Measurements from ENCODE around the gene TMEM63A.

The TMEM63A gene

DNA sequence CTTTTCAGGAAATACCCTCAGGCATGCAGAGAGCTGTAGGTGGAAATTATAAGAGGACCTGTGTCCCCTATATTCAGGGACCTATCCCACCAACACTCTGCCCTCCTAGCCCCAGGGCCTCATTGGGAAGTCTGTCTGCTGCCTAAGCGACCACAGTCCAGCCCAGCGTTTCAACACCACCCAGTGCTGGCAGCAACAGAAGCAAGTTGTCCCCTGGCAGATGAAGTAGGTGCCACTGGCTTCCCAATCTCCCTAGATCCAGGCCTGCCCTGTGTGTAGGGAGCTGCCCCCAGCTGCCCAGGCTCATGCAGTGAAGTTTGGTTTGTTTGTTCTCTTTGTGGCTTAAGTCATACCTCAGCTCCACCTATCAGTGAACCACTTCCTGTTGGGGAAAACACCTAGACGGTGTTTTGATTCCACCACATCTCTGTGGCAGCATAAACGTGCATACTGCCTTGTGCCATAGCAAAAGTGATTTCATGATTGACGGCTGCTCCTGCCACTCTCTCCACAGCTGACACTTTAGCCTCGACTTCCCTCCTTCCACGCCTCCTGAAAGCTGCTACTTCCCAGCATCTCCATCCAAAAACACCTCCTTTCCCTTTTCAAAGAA, 14.9 kb upstream of the TMEM63A start:
- DNase-seq (ENCODE audit: low read depth), result no peak
- TF ChIP-seq, protein P1, sequence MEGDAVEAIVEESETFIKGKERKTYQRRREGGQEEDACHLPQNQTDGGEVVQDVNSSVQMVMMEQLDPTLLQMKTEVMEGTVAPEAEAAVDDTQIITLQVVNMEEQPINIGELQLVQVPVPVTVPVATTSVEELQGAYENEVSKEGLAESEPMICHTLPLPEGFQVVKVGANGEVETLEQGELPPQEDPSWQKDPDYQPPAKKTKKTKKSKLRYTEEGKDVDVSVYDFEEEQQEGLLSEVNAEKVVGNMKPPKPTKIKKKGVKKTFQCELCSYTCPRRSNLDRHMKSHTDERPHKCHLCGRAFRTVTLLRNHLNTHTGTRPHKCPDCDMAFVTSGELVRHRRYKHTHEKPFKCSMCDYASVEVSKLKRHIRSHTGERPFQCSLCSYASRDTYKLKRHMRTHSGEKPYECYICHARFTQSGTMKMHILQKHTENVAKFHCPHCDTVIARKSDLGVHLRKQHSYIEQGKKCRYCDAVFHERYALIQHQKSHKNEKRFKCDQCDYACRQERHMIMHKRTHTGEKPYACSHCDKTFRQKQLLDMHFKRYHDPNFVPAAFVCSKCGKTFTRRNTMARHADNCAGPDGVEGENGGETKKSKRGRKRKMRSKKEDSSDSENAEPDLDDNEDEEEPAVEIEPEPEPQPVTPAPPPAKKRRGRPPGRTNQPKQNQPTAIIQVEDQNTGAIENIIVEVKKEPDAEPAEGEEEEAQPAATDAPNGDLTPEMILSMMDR (conservative IDR thresholded peaks at IDR 0.05; ENCODE audit: low read length), result no peak

DNA sequence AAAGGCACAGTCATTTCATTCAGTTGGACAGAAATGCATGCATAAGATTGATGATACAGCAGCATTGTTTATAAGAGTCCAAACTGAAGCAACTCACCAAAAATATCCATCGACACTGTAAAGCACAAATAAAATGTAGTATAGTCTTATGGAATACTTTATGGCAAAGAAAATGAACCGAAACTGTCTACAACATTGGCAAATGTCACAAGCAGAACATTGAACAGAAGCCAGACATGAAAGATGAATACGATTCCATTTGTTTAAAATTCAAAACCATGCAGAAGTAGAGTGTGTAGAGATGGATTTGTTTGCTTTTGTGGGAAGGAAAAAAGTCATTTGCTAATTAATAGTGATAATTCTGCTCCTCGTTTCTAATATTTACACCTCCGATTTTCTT, 14.3 kb upstream of the TMEM63A start:
- DNase-seq (ENCODE audit: low read depth), result no peak
- H3K4me3 ChIP-seq (ENCODE audit: low read length), result no peak overlapping the region
- TF ChIP-seq, protein P1 (conservative IDR thresholded peaks at IDR 0.05; ENCODE audit: low read length), result no peak

More for the DNA sequence above, 14.9 kb upstream of the TMEM63A start:
- no peak overlapping the region for H3K4me3 ChIP-seq (ENCODE audit: low read length)

DNA sequence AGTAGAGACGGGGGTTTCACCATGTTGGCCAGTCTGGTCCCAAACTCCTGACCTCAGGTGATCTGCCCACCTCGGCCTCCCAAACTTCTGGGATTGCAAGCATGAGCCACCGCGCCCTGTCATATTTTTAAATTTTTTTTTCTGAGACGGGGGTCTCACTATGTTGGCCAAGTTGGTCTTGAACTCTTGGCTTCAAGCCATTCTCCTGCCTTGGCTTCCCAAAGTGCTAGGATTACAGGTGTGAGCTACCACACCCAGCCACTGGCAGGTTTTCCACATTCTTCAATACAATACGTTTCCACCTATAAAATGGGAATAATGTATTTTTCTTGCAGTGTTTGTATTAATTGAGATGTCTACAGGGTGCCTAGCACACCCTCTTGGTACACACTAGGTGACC, 10.1 kb upstream of the TMEM63A start:
- TF ChIP-seq, protein P1 (conservative IDR thresholded peaks at IDR 0.05; ENCODE audit: low read length), result no peak
- DNase-seq (ENCODE audit: low read depth), result no peak
- H3K4me3 ChIP-seq (ENCODE audit: low read length), result no peak overlapping the region

DNA sequence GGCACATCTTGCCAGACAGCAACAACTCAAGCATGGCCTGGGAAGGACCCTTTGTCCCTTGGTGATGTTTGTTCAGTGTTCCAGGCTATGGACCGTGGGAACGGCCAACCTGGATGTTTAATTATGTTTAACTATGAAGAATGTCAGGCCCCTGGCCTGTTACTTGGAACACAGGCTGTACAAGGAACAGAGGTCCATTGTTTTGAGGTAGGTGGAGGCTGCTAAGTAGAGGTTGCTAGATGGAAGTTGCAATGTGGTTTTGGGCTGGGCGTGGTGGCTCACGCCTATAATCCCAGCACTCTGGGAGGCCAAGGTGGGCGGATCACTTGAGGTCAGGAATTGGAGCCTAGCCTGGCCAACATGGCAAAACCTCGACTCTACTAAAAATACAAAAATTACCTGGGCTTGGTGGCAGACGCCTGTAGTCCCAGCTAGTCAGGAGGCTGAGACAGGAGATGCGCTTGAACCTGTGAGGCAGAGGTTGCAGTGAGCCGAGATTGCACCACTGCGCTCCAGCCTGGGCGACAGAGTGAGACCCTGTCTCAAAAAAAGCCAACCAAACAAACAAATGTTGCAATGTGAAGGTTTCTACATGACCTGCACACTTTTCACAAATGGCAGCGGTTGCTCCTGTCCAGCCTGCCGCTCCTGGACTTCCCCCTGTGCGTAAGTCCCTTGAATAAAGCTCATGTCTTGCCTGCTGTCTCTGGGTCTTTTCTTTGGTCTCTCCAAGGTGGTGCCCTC, 9.2 kb upstream of the TMEM63A start:
- no peak overlapping the region for H3K4me3 ChIP-seq (ENCODE audit: low read length)
- no peak for DNase-seq (ENCODE audit: low read depth)
- TF ChIP-seq, protein P1 (conservative IDR thresholded peaks at IDR 0.05; ENCODE audit: low read length), result no peak

DNA sequence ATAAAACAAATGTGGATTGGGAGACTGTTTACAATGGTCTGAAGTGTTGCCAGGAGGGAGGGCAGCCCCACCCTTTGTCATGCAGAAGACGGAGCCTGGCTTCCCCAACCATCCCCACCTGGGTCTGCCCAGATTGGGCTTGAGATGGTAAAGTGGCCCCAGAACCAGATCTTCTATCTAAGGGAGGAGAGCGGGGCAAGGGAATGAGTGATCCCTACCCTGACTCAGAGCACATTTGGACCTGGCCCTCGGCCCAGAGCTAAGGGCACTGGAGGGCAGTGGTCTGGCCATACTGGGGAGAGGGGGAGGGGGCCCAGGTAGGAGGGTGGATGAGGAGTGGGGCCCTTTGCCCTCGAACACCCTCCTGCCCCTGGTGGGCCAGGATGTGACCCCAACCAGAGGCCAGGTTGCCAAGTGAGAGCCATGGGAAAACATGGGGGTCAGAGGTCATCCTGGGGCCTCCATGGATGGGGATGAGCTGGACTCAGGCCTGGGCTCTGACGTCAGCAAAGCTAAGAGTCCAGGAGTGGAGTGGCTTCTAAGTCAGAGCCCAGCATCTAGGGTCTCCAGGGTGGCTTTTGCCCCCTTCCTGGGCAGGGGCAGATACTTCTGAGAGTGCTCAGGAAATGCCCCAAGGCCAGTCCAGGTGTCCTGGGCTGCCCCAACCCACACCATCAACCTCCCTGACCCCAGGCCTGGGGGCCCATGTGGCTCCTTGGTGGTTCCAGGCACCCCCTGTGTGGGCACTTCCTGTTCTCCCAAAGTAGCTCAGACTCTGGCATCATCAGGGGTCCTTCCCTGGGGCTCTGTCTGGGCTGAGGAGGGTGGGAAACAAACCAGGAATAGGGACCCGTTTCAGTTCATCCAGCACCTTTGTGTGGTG, 8.4 kb upstream of the TMEM63A start:
- TF ChIP-seq, protein P1 (conservative IDR thresholded peaks at IDR 0.05; ENCODE audit: low read length), result no peak
- no peak for DNase-seq (ENCODE audit: low read depth)
- no peak overlapping the region for H3K4me3 ChIP-seq (ENCODE audit: low read length)

DNA sequence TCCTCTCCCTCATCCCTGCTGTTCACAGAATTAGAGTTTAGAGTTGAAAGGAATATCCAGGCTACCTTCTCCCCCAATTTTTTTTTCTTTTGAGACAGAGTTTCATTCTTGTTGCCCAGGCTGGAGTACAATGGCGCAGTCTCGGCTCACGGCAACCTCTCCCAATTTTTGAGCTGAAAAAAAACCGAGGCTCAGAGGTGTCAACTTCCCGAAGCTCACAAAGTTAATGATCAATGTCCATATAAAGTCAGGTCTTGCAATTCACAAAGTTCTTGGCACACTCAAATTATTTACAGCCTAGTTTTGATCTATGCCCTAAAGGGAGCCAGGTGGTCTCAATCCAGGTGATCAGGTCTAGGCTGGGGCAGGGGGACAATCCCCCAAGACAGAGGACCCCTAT, 7.6 kb upstream of the TMEM63A start:
- no peak for DNase-seq (ENCODE audit: low read depth)
- H3K4me3 ChIP-seq (ENCODE audit: low read length), result no peak overlapping the region
- TF ChIP-seq, protein P1 (conservative IDR thresholded peaks at IDR 0.05; ENCODE audit: low read length), result no peak

All from AG10803 (cell line).